Smooth muscle cell (in vitro differentiated cells): ENCODE data around the gene NRG2. TPM values are rescaled to one million over a fixed set of nuclear protein-coding genes. Genes with fewer than 3 reads are reported as not detected.

Experiments used
- DNase-seq: peaks from one replicate; lab custom pipeline; 2025; ENCODE audit not compliant: unreplicated experiment; lab: John Stamatoyannopoulos, UW
- H2AFZ ChIP-seq: fragments of 200-600 bp; sonication (generic); 2 replicates; pipeline ENCODE4 v1.6.0; 2016; ENCODE audit warnings: antibody characterized with exemption, low read depth, mild to moderate bottlenecking
- H3F3A ChIP-seq: fragments of 200-600 bp; sonication (generic); 2 replicates; pipeline ENCODE4 v1.6.0; 2017; ENCODE audit warnings: antibody characterized with exemption, low read depth
- H3K27ac ChIP-seq: fragments of 200-600 bp; sonication (generic); 2 replicates; pipeline ENCODE4 v1.5.1; 2016; ENCODE audit warnings: low read depth, mild to moderate bottlenecking
- H3K27me3 ChIP-seq: fragments of 200-600 bp; sonication (generic); 2 replicates; pipeline ENCODE4 v1.6.1; 2016; ENCODE audit warnings: low read depth, mild to moderate bottlenecking
- H3K36me3 ChIP-seq: fragments of 200-600 bp; sonication (generic); 2 replicates; pipeline ENCODE4 v1.5.1; 2016; ENCODE audit warnings: low read depth
- H3K4me1 ChIP-seq: fragments of 200-600 bp; sonication (generic); 2 replicates; pipeline ENCODE4 v1.5.1; 2016; ENCODE audit warnings: low read depth
- H3K4me2 ChIP-seq: fragments of 200-600 bp; sonication (generic); 2 replicates; pipeline ENCODE4 v1.6.0; 2016; ENCODE audit warnings: mild to moderate bottlenecking
- H3K4me3 ChIP-seq: fragments of 200-600 bp; sonication (generic); 2 replicates; pipeline ENCODE4 v1.5.1; 2016; ENCODE audit warnings: mild to moderate bottlenecking
- H3K79me2 ChIP-seq: fragments of 200-600 bp; sonication (generic); 2 replicates; pipeline ENCODE4 v1.6.0; 2016; ENCODE audit warnings: low read depth, mild to moderate bottlenecking
- H3K9ac ChIP-seq: fragments of 200-600 bp; sonication (generic); 2 replicates; pipeline ENCODE4 v1.6.0; 2016; ENCODE audit warnings: low read depth
- H3K9me3 ChIP-seq: fragments of 200-600 bp; sonication (generic); replicated peaks from 2 replicates; pipeline ENCODE4 v1.5.1; 2016; ENCODE audit warnings: low read depth
- H4K20me1 ChIP-seq: fragments of 200-600 bp; sonication (generic); 2 replicates; pipeline ENCODE4 v1.6.0; 2016; ENCODE audit warnings: low read depth
- WGBS: methylation state at CpG from one replicate; pipeline ENCODE4 v1.1.7; 2016; ENCODE audit warnings: low lambda C conversion rate; 5-methylcytosine and 5-hydroxymethylcytosine counted together
- polyA plus RNA-seq: library from polyadenylated mRNA; unstranded; fragments of >200 nt; fragmentation: Nextera tagmentation; extraction: Ambion mirVana; gene quantifications from 2 replicates; pipeline ENCODE4 v1.2.1, GENCODE V29; 2016
- total RNA-seq: library from RNA; depleted of rRNA; stranded (reverse); fragments of >200 nt; gene quantifications from 2 replicates; pipeline ENCODE4 v1.2.3, GENCODE V29; 2014
- TF ChIP-seq, protein P1 (sequence below): fragments of 200-600 bp; sonication (generic); IDR thresholded peaks from 2 replicates; pipeline ENCODE4 v1.5.1; 2017; ENCODE audit warnings: borderline replicate concordance, mild to moderate bottlenecking, antibody characterized with exemption; ENCODE audit not compliant: insufficient read depth, poor library complexity, severe bottlenecking

Gene NRG2
- total and polyA plus RNA-seq, 2 experiments from 2014 or later, result 0.09 to 0.25 TPM

DNA sequence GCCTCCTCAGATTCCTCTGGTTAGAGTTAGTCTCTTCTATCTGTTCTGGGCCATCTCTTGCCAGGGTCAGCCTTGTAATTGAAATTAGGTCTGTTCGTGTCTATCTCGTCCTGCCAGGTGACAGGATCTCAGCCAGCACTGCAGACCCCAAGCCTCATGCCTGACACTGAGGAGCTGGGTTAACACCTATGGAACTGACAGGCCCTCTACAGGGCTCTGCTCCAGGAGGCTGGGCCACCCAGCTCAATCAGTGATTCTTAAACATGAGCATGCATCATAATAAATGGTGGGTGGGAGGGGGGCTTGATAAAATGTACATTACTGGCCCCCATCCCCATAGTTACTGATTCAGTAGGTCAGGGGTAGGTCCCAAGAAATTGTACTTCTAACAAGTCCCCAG is 144.1 kb downstream of the NRG2 start:
- 90% methylated on average over 2 of the region's 2 CpGs for WGBS
- H3K9me3 ChIP-seq, result no peaks in the 10 kb centered on the region
- TF ChIP-seq, protein P1, sequence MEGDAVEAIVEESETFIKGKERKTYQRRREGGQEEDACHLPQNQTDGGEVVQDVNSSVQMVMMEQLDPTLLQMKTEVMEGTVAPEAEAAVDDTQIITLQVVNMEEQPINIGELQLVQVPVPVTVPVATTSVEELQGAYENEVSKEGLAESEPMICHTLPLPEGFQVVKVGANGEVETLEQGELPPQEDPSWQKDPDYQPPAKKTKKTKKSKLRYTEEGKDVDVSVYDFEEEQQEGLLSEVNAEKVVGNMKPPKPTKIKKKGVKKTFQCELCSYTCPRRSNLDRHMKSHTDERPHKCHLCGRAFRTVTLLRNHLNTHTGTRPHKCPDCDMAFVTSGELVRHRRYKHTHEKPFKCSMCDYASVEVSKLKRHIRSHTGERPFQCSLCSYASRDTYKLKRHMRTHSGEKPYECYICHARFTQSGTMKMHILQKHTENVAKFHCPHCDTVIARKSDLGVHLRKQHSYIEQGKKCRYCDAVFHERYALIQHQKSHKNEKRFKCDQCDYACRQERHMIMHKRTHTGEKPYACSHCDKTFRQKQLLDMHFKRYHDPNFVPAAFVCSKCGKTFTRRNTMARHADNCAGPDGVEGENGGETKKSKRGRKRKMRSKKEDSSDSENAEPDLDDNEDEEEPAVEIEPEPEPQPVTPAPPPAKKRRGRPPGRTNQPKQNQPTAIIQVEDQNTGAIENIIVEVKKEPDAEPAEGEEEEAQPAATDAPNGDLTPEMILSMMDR, result no peak
- H3F3A ChIP-seq, result no peaks in the 10 kb centered on the region
- H3K4me3 ChIP-seq, result no peak overlapping the region
- H4K20me1 ChIP-seq, result no peaks in the 10 kb centered on the region
- H3K9ac ChIP-seq, result no peak overlapping the region
- H2AFZ ChIP-seq, result no peak overlapping the region
- no peaks in the 10 kb centered on the region for H3K79me2 ChIP-seq
- no peaks in the 10 kb centered on the region for H3K36me3 ChIP-seq
- peaks cover 52% of the 10 kb centered on the region for H3K27me3 ChIP-seq
- H3K27ac ChIP-seq, result no peak overlapping the region
- peaks cover 10% of the 10 kb centered on the region for H3K4me1 ChIP-seq
- no peak for DNase-seq
- H3K4me2 ChIP-seq, result no peak overlapping the region

DNA sequence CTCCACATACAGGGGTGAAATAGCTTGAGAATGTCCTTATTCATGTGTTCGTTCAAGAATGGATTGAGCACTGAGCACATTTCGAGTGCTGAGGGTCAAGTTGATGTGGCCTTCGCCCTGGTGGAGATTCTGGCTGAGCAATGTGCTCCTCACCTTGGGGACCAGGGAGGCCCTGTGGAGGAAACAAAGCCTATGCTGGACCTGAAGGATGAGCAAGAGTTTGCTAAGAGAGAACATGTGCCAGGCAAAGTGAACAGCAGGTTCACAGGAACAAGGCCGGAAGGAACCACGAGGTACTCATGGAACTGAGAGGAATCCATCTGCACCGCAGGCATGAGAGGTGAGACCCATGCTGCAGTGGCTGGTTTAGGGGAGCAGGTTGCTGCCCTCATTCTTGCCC is 145.1 kb downstream of the NRG2 start:
- H3F3A ChIP-seq, result no peaks in the 10 kb centered on the region

GRCh38 chr5:139897342-139897741 is 145.8 kb downstream of the NRG2 start:
- Histone ChIP-seq H3K79me2 (no peaks in the 10 kb centered on the region), H4K20me1 (no peaks in the 10 kb centered on the region), H3K9me3 (no peaks in the 10 kb centered on the region), H3K9ac (no peak overlapping the region), H3K4me1 (no peaks in the 10 kb centered on the region), H3F3A (no peaks in the 10 kb centered on the region), H3K27ac (no peak overlapping the region), H3K27me3 (peaks cover 35% of the 10 kb centered on the region), H2AFZ (no peak overlapping the region), H3K36me3 (no peaks in the 10 kb centered on the region), H3K4me2 (no peak overlapping the region), H3K4me3 (no peak overlapping the region)
- no peak for DNase-seq
- WGBS, result 56% methylated on average over 6 of the region's 6 CpGs
- TF ChIP-seq, protein P1, result no peak

More for the DNA sequence above, 145.1 kb downstream of the NRG2 start:
- TF ChIP-seq, protein P1, result no peak
- H2AFZ ChIP-seq, result no peak overlapping the region
- H4K20me1 ChIP-seq, result no peaks in the 10 kb centered on the region
- peaks cover under 1% of the 10 kb centered on the region for H3K4me1 ChIP-seq
- no peak for DNase-seq
- H3K9ac ChIP-seq, result no peak overlapping the region
- WGBS, result 95% methylated on average over 6 of the region's 6 CpGs
- no peaks in the 10 kb centered on the region for H3K9me3 ChIP-seq
- H3K4me2 ChIP-seq, result no peak overlapping the region
- H3K27me3 ChIP-seq, result peaks cover 42% of the 10 kb centered on the region
- H3K27ac ChIP-seq, result no peak overlapping the region
- H3K36me3 ChIP-seq, result no peaks in the 10 kb centered on the region
- H3K79me2 ChIP-seq, result no peaks in the 10 kb centered on the region
- H3K4me3 ChIP-seq, result no peak overlapping the region

- no peaks in the 10 kb centered on the region for H3F3A ChIP-seq
- DNase-seq, result no peak
- peaks cover 29% of the 10 kb centered on the region for H3K27me3 ChIP-seq
- no peaks in the 10 kb centered on the region for H3K4me1 ChIP-seq
- no peak overlapping the region for H2AFZ ChIP-seq
- TF ChIP-seq, protein P1, result no peak
- no peak overlapping the region for H3K27ac ChIP-seq
- no peak overlapping the region for H3K4me2 ChIP-seq
- H4K20me1 ChIP-seq, result no peaks in the 10 kb centered on the region
- WGBS, result 92% methylated on average over 4 of the region's 4 CpGs
- no peaks in the 10 kb centered on the region for H3K9me3 ChIP-seq
- no peaks in the 10 kb centered on the region for H3K36me3 ChIP-seq
- no peak overlapping the region for H3K4me3 ChIP-seq
- no peaks in the 10 kb centered on the region for H3K79me2 ChIP-seq
- no peak overlapping the region for H3K9ac ChIP-seq
Observed at GRCh38 chr5:139896718-139897117, 146.4 kb downstream of the NRG2 start.
